GM12865 (cell line): ENCODE results near the gene CHSY1.

Source experiments
- DNase-seq: peaks from one replicate; pipeline ENCODE4 v3.0.0; 2010; ENCODE audit warnings: low read depth
- H3K4me3 ChIP-seq: 2 replicates; pipeline ENCODE4 v1.5.1; 2011; ENCODE audit warnings: mild to moderate bottlenecking, low read depth, low read length, control low read depth
- CTCF ChIP-seq: IDR thresholded peaks from 2 replicates; pipeline ENCODE4 v1.5.1; 2011; ENCODE audit warnings: low read length, control low read depth, low read depth, inconsistent platforms; ENCODE audit not compliant: insufficient read depth; ENCODE audit errors: missing control alignments

Gene CHSY1

GRCh38 chr15:101139986-101140696, 111.7 kb downstream of the CHSY1 start:
- DNase-seq: no peak
- H3K4me3 ChIP-seq: no peak overlapping the region
- no peak for TF ChIP-seq CTCF

DNA sequence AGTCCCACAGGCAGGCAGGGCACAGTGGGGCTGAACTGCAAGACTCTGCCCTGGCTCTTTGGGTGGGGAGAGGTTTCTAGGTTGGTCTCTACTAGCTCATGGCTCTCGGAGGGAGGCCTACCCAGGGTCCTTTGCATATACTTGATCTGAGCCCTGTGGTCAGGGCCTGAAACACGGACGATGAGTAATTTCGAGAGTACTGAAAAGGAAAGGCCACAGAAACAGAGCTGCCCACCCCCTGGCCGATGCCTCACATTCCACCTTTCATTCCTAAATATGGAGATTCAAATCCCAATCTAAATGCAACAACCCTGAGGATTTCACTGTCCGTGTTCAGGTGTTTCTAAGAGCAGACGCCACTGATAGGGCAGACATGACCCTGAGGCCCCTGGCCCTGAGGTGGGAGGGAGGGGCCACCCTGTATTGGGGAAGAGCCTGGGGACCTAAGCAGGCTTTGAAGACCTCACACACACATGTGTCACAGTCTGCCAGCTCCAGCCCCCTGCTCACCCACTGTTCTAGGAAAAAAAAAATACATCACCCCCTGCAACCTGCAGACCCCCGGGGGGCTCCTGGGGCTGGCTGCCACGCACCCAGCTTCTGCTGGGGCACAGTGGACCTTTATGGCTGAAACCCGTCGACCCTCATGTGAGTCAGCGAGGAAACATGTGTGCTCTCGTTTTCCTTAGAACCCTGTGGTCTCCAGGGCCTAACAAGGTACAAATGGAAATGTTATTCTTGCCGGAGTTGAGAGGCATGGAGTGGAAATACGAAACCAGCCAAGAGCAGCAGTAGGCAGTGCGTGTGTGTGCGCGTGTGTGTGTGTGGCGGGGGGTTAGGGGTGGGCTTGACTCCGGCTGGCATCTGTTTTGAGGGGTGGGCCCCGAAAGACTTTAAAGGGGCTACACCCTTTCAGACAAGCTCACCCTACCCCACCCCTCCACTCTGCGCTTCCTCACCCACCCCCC, 112.7 kb downstream of the CHSY1 start:
- no peak overlapping the region for H3K4me3 ChIP-seq
- peak; percentile 86 for DNase-seq
- TF ChIP-seq CTCF: no peak

DNA sequence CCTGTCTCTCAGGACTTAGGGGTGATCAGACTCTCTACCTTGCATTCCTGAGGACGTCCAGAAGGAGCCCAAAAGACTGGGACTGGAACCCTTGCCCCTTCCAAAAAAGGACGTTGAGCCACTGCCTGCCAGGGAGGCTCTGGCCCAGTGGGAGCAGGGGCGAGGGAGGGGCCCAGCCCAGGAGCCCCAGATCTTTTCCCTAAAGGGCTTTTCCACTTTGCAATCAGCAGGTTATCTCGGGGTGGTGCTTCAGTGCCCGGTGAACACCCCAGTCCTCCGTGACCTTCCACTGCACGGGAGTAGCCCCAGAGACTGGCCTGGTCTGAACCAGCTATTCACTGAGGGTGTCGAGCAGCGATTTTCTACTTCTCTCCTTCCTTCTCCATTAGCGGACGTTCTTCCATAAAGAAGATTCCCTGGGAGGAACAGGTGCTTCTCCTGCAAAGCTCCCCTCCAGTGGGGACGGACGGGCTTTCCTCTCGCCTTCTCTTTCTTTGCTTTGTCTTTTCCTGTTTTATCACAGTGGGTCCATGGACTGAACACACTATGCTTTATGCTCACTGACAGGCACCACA, 113.7 kb downstream of the CHSY1 start:
- no peak overlapping the region for H3K4me3 ChIP-seq
- no peak for DNase-seq
- TF ChIP-seq CTCF: no peak

GRCh38 chr15:101137312-101137940, 114.4 kb downstream of the CHSY1 start:
- TF ChIP-seq CTCF: no peak
- no peak for DNase-seq
- H3K4me3 ChIP-seq: no peak overlapping the region

DNA sequence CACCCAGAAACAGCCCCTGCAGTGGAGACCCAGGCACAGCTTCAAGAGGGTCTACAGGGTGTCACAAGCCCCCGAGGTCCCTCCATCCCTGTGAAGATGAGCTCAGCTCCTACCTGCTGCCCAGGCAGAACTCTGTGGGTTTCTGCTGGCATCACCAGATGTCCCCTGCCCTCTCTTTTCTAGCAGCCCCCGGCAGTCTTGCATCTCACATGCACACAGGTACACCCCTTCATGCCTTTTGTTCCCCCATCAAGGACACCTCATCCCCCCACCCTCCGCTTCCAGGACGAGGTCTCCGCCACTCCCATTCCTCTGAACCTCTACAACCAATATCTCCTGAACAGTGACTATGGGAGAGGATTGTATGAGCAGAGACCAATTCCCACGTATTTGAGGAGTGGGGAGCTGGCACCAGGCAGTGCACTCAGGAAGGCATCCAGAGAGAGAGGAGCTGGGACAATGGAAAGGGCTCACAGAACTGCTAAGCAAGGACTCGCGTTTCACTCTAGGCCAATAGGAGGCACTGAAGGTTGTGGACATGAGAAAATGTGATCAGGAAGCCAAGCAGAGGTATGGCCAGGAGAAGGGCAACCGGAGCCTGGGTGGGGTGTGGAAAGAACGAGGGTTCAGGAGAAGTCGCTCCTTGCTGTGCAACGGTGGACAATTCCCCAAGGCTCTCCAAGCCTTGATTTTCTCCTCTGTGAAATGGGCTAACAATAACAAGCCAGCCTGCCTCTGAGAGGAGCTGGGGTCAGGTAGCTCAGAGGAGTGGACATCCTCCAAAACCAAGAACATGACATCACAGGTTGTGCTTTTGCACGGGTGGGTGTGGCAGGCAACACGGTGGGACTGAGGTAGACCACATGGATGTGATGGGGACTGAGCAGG, 115.2 kb downstream of the CHSY1 start:
- TF ChIP-seq CTCF: no peak
- no peak overlapping the region for H3K4me3 ChIP-seq
- DNase-seq: no peak
